Mesothelial cell of epicardium (in vitro differentiated cells): ENCODE data around the gene MRPS18B. TPM values are rescaled to one million over a fixed set of nuclear protein-coding genes. Genes with fewer than 3 reads are reported as not detected.

Source experiments
- DNase-seq, 2 experiments: peaks; one replicate each; pipeline ENCODE4 v3.0.0; 2021; ENCODE audit warnings: low spot score in 2 of 2; ENCODE audit not compliant: unreplicated experiment in 2 of 2
- H3K27ac Mint-ChIP-seq: 2 replicates; pipeline ENCODE4 v1.8.0; 2021; ENCODE audit warnings: mixed read lengths
- H3K27me3 Mint-ChIP-seq: 2 replicates; pipeline ENCODE4 v1.8.0; 2021; ENCODE audit warnings: low read depth, mixed read lengths
- H3K36me3 Mint-ChIP-seq: 2 replicates; pipeline ENCODE4 v1.8.0; 2021; ENCODE audit warnings: mixed read lengths
- H3K4me1 Mint-ChIP-seq: 2 replicates; pipeline ENCODE4 v1.8.0; 2021; ENCODE audit warnings: mixed read lengths
- H3K4me3 Mint-ChIP-seq: 2 replicates; pipeline ENCODE4 v1.8.0; 2021; ENCODE audit warnings: mild to moderate bottlenecking, moderate library complexity, mixed read lengths
- H3K9me3 Mint-ChIP-seq: 2 replicates; pipeline ENCODE4 v1.8.0; 2021; ENCODE audit warnings: mixed read lengths
- total RNA-seq: library from RNA; stranded (reverse); gene quantifications from 3 replicates; pipeline ENCODE4 v1.2.1, GENCODE V29; 2021
- TF ChIP-seq, protein P1 (sequence below): fragments of 200-600 bp; sonication (generic); IDR thresholded peaks from one replicate; pipeline ENCODE4 v1.5.0; 2021; ENCODE audit warnings: antibody characterized with exemption; ENCODE audit not compliant: unreplicated experiment

The MRPS18B gene
- total RNA-seq, 1 donor from 2014 or later, result 29.8 TPM

DNA sequence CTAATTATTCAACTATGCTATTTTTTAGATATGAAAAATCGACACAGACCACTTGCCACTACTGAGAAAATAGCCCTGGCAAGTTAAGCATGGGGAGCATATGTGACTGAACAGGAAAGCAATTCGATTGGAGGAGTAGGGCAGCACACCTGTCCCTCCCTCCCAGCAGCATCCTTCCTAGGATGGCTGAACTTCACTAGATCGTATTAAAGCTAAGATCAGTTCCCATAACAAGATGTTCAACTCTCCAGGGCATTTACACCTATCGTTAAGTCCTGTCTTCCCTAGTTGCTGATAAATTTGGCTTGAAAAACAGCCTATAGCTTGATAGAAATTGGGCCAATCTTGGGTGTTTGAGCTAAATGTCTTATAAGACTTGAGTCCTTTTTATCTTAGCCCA is 7.6 kb upstream of the MRPS18B start:
- Mint-ChIP-seq H3K4me3 (no peak overlapping the region), H3K27me3 (no peaks in the 10 kb centered on the region), H3K36me3 (peaks cover 32% of the 10 kb centered on the region), H3K4me1 (peaks cover 43% of the 10 kb centered on the region), H3K27ac (peak overlapping the region; percentile 13), H3K9me3 (no peaks in the 10 kb centered on the region)
- TF ChIP-seq, protein P1, sequence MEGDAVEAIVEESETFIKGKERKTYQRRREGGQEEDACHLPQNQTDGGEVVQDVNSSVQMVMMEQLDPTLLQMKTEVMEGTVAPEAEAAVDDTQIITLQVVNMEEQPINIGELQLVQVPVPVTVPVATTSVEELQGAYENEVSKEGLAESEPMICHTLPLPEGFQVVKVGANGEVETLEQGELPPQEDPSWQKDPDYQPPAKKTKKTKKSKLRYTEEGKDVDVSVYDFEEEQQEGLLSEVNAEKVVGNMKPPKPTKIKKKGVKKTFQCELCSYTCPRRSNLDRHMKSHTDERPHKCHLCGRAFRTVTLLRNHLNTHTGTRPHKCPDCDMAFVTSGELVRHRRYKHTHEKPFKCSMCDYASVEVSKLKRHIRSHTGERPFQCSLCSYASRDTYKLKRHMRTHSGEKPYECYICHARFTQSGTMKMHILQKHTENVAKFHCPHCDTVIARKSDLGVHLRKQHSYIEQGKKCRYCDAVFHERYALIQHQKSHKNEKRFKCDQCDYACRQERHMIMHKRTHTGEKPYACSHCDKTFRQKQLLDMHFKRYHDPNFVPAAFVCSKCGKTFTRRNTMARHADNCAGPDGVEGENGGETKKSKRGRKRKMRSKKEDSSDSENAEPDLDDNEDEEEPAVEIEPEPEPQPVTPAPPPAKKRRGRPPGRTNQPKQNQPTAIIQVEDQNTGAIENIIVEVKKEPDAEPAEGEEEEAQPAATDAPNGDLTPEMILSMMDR, result no peak
- no peak for DNase-seq

DNA sequence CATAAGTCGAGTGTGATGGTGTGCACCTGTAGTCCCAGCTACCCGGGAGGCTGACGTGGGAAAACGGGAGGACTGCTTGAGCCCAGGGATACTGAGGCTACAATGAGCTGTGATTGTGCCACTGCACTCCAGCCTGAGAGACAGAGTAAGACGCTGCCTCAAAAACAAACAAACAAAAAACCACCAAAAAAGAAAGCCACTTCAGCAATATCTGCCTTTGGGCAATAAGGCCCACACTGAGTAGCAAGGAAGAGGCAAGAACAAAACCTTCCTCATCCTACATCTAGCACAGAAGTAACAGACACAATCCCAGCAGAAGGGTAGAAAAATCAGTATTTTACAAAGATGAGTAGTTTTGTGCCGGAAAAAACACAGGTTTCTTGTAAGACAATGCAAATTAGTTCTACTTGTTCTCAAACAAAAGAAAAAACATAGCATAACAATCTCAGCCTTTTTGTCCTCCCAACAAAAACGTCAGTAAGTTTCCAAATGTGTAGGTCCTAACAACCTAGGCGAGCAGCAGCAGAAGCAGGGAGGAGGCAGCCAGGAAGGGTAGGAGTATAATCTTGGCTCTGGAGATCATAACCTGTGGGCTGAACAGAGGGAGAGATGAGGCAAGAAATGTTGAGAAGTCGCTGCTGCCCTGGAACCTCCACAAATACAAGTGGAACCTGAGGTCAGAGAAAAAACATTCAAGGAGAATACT is 6.3 kb upstream of the MRPS18B start:
- H3K27ac Mint-ChIP-seq, result peak overlapping the region; percentile 80
- H3K27me3 Mint-ChIP-seq, result no peaks in the 10 kb centered on the region
- TF ChIP-seq, protein P1, result no peak
- H3K4me3 Mint-ChIP-seq, result no peak overlapping the region
- DNase-seq, result no peak
- H3K36me3 Mint-ChIP-seq, result peaks cover 28% of the 10 kb centered on the region
- no peaks in the 10 kb centered on the region for H3K9me3 Mint-ChIP-seq
- peaks cover 55% of the 10 kb centered on the region for H3K4me1 Mint-ChIP-seq

DNA sequence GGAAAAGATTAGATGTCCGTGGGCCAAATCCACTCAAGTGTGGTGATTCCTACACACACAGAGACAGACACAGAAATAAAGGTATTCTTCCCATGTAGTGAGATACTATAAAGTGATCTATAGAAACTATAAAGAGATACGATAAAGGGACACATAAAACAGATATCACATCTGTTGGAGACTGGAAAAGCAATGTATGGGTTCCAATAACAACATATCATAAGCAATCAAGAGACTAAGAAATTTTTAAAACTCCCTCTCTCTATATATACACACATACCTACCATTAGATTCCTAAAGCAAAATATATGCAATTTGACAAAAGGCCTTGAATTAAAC is 5.8 kb upstream of the MRPS18B start:
- H3K9me3 Mint-ChIP-seq, result no peaks in the 10 kb centered on the region
- no peak for DNase-seq
- peak overlapping the region; percentile 80 for H3K27ac Mint-ChIP-seq
- H3K4me1 Mint-ChIP-seq, result peaks cover 55% of the 10 kb centered on the region
- no peak overlapping the region for H3K4me3 Mint-ChIP-seq
- no peaks in the 10 kb centered on the region for H3K27me3 Mint-ChIP-seq
- H3K36me3 Mint-ChIP-seq, result peaks cover 27% of the 10 kb centered on the region
- TF ChIP-seq, protein P1, result no peak

DNA sequence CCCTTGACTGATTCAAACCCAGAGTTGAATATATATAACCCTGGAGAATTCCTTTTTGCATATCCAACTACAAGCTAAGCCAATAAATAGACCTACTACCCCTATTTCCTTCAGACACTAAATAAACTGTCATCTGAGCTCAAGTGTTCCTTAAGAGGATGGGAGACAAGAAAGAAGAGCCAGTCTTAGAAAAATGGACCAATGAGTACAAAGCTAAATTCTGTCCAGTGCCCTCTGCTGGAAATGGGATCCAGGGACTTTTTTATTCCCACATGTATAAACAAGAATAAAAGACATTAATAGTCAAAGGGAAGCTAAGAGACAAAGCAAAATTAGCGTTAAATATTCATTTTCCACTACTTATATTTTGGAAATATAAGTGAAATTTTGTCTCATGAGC is 5.4 kb upstream of the MRPS18B start:
- H3K27ac Mint-ChIP-seq, result peak overlapping the region; percentile 100
- H3K27me3 Mint-ChIP-seq, result no peaks in the 10 kb centered on the region
- peaks cover 30% of the 10 kb centered on the region for H3K36me3 Mint-ChIP-seq
- TF ChIP-seq, protein P1, result no peak
- H3K9me3 Mint-ChIP-seq, result no peaks in the 10 kb centered on the region
- no peak for DNase-seq
- H3K4me1 Mint-ChIP-seq, result peaks cover 59% of the 10 kb centered on the region
- H3K4me3 Mint-ChIP-seq, result no peak overlapping the region

DNA sequence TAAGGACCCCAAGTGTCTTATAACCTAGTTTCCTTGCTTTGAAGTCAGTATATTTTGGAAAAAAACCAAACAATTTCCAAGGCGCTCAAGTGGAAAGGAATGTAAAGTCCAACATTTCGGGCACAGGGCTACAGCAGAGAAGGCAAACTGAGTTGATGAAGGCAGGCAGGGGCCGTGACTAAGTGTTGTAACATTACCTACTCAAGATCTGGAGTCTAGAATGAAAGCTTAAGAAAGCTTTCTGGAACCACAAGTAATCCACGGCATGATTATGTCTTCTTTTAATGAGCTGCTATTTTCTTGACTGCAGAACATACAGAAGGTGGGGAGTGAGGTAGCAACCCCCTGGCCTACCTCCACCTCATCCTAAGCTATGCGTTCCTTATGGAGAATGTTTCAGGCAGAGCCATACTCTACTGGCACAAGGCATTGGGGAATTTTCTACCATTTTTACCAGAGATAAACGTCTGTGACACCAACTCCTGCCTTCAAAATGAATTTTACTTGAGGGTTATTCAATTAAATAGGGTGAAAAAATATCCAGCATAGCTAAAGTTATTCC is 4.9 kb upstream of the MRPS18B start:
- Mint-ChIP-seq H3K27ac (peak overlapping the region; percentile 100), H3K4me1 (peaks cover 59% of the 10 kb centered on the region), H3K36me3 (peaks cover 25% of the 10 kb centered on the region), H3K9me3 (no peaks in the 10 kb centered on the region), H3K4me3 (peak overlapping the region; percentile 93), H3K27me3 (no peaks in the 10 kb centered on the region)
- DNase-seq, result no peak
- TF ChIP-seq, protein P1, result no peak
